ENCODE data around the gene IGFBP4. TPM values are rescaled to one million over a fixed set of nuclear protein-coding genes. Genes with fewer than 3 reads are reported as not detected.

IGFBP4 gene
- total RNA-seq, 2 donors from 2014 or later = 81.0 to 237 TPM

DNA sequence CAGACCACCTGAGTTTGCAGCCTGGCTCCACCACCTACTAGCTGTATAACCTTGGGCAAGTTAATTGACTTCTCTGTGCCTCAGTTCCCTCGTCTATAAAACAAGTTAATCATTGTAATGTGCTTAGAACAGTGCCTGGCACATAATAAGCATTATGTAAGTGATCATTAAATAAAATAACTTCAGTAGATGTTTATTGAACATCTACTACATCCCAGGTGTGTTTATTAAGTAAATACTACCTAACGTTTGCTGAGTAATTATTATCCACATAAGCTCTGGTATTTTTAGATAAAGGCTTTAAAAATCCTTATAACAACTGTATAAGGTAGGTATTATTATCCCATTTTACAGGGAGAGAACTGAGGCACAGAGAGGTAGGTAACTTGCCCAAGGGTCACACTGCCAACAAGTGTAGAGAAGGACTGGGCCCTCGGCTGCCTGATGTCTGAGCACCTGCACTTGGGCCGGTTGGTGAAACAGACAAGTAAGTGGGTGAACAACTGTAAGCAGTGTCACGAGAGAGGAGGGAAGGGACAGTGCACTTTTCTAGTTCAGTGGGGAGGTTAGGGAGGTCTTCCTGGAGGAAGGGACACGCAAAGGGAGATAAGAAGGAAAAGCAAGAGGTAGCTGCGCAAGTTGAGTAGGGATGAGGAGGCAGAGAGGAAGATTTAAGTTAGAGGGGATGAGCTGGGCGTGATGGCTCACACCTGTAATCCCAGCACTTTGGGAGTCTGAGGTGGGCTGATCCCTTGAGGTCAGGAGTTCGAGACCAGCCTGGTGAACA, 53.6 kb downstream of the IGFBP4 start:
- H3K27ac ChIP-seq = no peak overlapping the region
- peaks cover 0 to 17% of the 10 kb centered on the region in 2 donors for H3K4me1 ChIP-seq
- no peak overlapping the region for H3K4me3 ChIP-seq
- DNase-seq (ENCODE audit: low spot score) = no peak
- H3K36me3 ChIP-seq = no peaks in the 10 kb centered on the region
- H3K27me3 ChIP-seq = no peaks in the 10 kb centered on the region
- no peaks in the 10 kb centered on the region for H3K9me3 ChIP-seq
- TF ChIP-seq, protein P1, sequence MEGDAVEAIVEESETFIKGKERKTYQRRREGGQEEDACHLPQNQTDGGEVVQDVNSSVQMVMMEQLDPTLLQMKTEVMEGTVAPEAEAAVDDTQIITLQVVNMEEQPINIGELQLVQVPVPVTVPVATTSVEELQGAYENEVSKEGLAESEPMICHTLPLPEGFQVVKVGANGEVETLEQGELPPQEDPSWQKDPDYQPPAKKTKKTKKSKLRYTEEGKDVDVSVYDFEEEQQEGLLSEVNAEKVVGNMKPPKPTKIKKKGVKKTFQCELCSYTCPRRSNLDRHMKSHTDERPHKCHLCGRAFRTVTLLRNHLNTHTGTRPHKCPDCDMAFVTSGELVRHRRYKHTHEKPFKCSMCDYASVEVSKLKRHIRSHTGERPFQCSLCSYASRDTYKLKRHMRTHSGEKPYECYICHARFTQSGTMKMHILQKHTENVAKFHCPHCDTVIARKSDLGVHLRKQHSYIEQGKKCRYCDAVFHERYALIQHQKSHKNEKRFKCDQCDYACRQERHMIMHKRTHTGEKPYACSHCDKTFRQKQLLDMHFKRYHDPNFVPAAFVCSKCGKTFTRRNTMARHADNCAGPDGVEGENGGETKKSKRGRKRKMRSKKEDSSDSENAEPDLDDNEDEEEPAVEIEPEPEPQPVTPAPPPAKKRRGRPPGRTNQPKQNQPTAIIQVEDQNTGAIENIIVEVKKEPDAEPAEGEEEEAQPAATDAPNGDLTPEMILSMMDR (IDR thresholded peaks at IDR 0.05) = no peak

DNA sequence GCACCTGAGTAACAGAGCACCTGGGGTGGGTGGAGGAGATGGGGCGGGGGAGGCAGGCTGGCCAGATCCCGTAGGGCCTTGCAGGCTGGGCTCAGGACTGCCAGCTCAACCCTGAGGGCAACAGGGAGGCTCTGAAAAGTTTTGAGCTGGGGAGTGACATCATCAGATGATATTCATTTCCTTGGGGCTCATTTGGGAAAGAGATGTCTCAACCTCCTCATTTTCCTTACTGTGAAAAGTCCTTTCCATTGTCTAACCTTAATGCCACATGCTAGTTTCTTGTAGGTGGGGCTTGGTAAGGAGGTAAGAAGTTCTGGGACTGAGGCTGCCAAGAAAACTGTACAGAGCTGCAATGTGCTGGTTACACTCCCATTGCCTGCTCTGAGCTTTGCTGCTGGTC, 54.4 kb downstream of the IGFBP4 start:
- Histone ChIP-seq H3K27me3 (no peaks in the 10 kb centered on the region), H3K27ac (peak overlapping the region in 1 of 2 donors; percentile 6)
- DNase-seq (ENCODE audit: low spot score) = no peak

DNA sequence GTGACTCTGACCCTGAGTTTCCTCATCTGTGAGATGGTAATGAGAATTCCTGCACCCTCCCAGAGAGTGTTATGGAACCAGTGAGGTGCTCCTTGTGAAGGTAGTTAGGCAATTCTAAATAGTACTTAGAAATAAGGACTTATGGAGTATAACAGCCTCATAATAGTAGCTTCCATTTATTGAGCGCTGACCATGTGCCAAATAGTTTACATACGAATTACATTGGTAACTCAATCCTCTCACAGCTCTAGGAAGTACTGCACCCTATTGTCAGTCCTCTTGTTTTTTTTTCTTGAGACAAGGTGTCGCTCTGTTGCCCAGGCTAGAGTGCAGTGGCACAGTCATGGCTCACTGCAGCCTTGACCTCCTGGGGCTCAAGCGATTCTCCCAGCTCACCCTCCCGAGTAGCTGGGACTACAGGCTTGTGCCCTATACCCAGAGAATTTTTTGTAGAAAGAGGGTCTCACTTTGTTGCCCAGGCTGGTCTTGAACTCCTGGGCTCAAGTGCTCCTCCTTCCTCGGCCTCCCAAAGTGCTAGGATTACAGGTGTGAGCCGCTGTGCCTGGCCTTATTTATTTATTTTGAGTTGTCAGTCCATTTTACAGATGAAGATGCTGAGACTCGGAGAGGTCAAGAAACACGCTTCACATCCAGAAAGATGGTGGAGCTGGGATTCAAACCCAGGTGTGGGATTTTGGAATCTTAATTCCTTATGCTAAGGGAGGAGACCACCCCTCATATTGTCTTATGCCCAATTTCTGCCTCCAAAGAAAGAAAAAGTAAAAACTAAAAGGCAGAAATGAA, 55.2 kb downstream of the IGFBP4 start:
- Histone ChIP-seq H3K27me3 (no peaks in the 10 kb centered on the region), H3K27ac (peak overlapping the region; percentile 6 to 21), H3K36me3 (no peaks in the 10 kb centered on the region), H3K4me1 (peaks cover 0 to 17% of the 10 kb centered on the region in 2 donors), H3K9me3 (no peaks in the 10 kb centered on the region), H3K4me3 (no peak overlapping the region)
- TF ChIP-seq, protein P1 (IDR thresholded peaks at IDR 0.05) = no peak
- DNase-seq (ENCODE audit: low spot score) = no peak

More for the DNA sequence above, 54.4 kb downstream of the IGFBP4 start:
- H3K4me1 ChIP-seq = peaks cover 0 to 17% of the 10 kb centered on the region in 2 donors
- H3K36me3 ChIP-seq = no peaks in the 10 kb centered on the region
- TF ChIP-seq, protein P1 (IDR thresholded peaks at IDR 0.05) = no peak
- no peak overlapping the region for H3K4me3 ChIP-seq
- H3K9me3 ChIP-seq = no peaks in the 10 kb centered on the region

DNA sequence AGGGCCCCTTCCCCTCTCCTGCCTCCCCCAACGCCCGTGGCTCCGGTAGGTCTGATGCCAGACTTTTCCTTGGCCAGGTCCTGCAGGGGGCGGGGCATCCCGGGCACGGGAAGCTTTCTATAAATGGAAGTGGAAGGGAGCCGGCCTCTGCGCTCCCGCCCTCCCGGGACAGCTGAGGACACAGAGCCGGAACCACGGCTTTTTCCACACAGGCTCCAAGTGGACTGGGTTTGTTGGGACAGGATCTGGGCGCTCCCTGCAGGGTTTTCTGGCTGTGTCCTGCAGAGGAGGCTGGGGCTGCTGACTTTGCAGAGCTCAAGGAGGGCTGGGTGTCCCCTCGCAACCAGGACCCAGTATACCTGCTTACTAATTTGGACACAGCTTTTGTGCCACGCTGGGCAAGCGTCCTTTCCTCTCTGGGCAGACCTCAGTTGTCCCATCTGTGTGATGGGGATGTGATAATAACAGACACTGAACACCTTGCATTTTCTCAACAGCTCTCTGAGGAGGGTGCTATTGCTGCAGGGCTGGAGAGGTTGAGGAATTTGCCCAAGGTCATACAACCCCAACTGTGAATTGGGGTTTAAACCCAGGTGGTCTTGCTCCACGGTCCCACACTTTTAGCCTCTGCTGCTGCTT, 56.4 kb downstream of the IGFBP4 start:
- Histone ChIP-seq H3K4me3 (no peak overlapping the region), H3K27me3 (no peaks in the 10 kb centered on the region), H3K27ac (peak overlapping the region; percentile 46 to 64), H3K9me3 (no peaks in the 10 kb centered on the region), H3K4me1 (peaks cover 0 to 17% of the 10 kb centered on the region in 2 donors), H3K36me3 (no peaks in the 10 kb centered on the region)
- DNase-seq (ENCODE audit: low spot score) = peak; percentile 92
- TF ChIP-seq, protein P1 (IDR thresholded peaks at IDR 0.05) = peak in 1 of 2 donors; percentile 29

DNA sequence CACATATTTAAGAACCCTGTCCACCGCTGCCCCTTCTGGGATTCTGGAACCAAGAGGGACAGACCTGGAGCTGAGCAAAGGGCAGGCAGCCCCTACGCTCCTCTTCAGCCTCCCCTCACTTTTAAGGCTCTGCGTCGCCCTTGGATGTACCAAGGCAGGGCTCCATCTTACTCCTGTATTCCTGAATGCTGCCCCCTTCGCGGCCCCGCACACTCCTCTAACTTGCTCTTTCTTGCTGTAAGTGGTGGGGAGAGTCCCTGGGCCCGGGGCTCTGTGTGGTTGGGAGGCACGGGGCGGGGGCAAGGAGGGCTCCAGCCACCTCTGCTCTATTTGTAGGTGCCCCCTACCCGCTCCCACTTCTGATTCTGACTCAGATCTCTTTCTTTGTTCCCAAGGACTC, 56.9 kb downstream of the IGFBP4 start:
- Histone ChIP-seq H3K27me3 (no peaks in the 10 kb centered on the region), H3K4me1 (peaks cover 0 to 17% of the 10 kb centered on the region in 2 donors), H3K27ac (no peak overlapping the region), H3K4me3 (no peak overlapping the region), H3K9me3 (no peaks in the 10 kb centered on the region), H3K36me3 (no peaks in the 10 kb centered on the region)
- TF ChIP-seq, protein P1 (IDR thresholded peaks at IDR 0.05) = no peak
- no peak for DNase-seq (ENCODE audit: low spot score)
